ENCODE data around the gene CYP27C1. TPM values are rescaled to one million over a fixed set of nuclear protein-coding genes. Genes with fewer than 3 reads are reported as not detected.

Gene CYP27C1
- total RNA-seq, 1 donor from 2014 or later = 5.1 TPM

GRCh38 chr2:127172306-127172705, 47.8 kb downstream of the CYP27C1 start:
- peaks cover 4% of the 10 kb centered on the region for H3K27me3 Mint-ChIP-seq
- no peak overlapping the region for H3K27ac Mint-ChIP-seq
- H3K9me3 Mint-ChIP-seq = no peaks in the 10 kb centered on the region
- H3K4me3 Mint-ChIP-seq = no peak overlapping the region
- TF ChIP-seq CTCF (conservative IDR thresholded peaks at IDR 0.05) = no peak
- DNase-seq (ENCODE audit: extremely low spot score, unreplicated experiment) = peak; percentile 20
- H3K4me1 Mint-ChIP-seq (ENCODE audit: unreplicated experiment) = peaks cover 25% of the 10 kb centered on the region
- no peaks in the 10 kb centered on the region for H3K36me3 Mint-ChIP-seq

GRCh38 chr2:127170452-127171197, 49.5 kb downstream of the CYP27C1 start:
- no peaks in the 10 kb centered on the region for H3K9me3 Mint-ChIP-seq
- TF ChIP-seq CTCF (conservative IDR thresholded peaks at IDR 0.05) = no peak

GRCh38 chr2:127170021-127170420, 50.1 kb downstream of the CYP27C1 start:
- no peak for TF ChIP-seq CTCF (conservative IDR thresholded peaks at IDR 0.05)
- peaks cover 11% of the 10 kb centered on the region for H3K4me1 Mint-ChIP-seq (ENCODE audit: unreplicated experiment)
- H3K27ac Mint-ChIP-seq = no peak overlapping the region
- H3K36me3 Mint-ChIP-seq = no peaks in the 10 kb centered on the region
- DNase-seq (ENCODE audit: extremely low spot score, unreplicated experiment) = no peak
- no peak overlapping the region for H3K4me3 Mint-ChIP-seq
- peaks cover 2% of the 10 kb centered on the region for H3K27me3 Mint-ChIP-seq
- no peaks in the 10 kb centered on the region for H3K9me3 Mint-ChIP-seq

More at GRCh38 chr2:127170452-127171197, 49.5 kb downstream of the CYP27C1 start:
- no peak for DNase-seq (ENCODE audit: extremely low spot score, unreplicated experiment)
- H3K27ac Mint-ChIP-seq = no peak overlapping the region
- no peaks in the 10 kb centered on the region for H3K36me3 Mint-ChIP-seq
- H3K27me3 Mint-ChIP-seq = peaks cover 4% of the 10 kb centered on the region
- H3K4me1 Mint-ChIP-seq (ENCODE audit: unreplicated experiment) = peaks cover 16% of the 10 kb centered on the region
- H3K4me3 Mint-ChIP-seq = no peak overlapping the region

GRCh38 chr2:127169066-127169660, 50.9 kb downstream of the CYP27C1 start:
- DNase-seq (ENCODE audit: extremely low spot score, unreplicated experiment) = peak; percentile 49
- H3K27ac Mint-ChIP-seq = no peak overlapping the region
- no peaks in the 10 kb centered on the region for H3K27me3 Mint-ChIP-seq
- TF ChIP-seq CTCF (conservative IDR thresholded peaks at IDR 0.05) = no peak
- H3K4me1 Mint-ChIP-seq (ENCODE audit: unreplicated experiment) = peaks cover 8% of the 10 kb centered on the region
- H3K36me3 Mint-ChIP-seq = no peaks in the 10 kb centered on the region
- no peak overlapping the region for H3K4me3 Mint-ChIP-seq
- H3K9me3 Mint-ChIP-seq = no peaks in the 10 kb centered on the region

GRCh38 chr2:127166231-127166860, 53.8 kb downstream of the CYP27C1 start:
- DNase-seq (ENCODE audit: extremely low spot score, unreplicated experiment) = peak; percentile 53
- TF ChIP-seq CTCF (conservative IDR thresholded peaks at IDR 0.05) = no peak
- Mint-ChIP-seq H3K27ac (no peak overlapping the region), H3K4me1 (ENCODE audit: unreplicated experiment) (peaks cover 8% of the 10 kb centered on the region), H3K9me3 (no peaks in the 10 kb centered on the region), H3K4me3 (no peak overlapping the region), H3K27me3 (no peaks in the 10 kb centered on the region), H3K36me3 (no peaks in the 10 kb centered on the region)
